GM18511 (cell line): Measurements from ENCODE around the gene OSBP2.

ENCODE experiments used
- ATAC-seq: cut with Tn5 transposase; IDR thresholded peaks from one replicate; pipeline ENCODE4 v1.9.1; 2021; ENCODE audit warnings: mild to moderate bottlenecking, moderate library complexity; ENCODE audit not compliant: unreplicated experiment

OSBP2 gene

DNA sequence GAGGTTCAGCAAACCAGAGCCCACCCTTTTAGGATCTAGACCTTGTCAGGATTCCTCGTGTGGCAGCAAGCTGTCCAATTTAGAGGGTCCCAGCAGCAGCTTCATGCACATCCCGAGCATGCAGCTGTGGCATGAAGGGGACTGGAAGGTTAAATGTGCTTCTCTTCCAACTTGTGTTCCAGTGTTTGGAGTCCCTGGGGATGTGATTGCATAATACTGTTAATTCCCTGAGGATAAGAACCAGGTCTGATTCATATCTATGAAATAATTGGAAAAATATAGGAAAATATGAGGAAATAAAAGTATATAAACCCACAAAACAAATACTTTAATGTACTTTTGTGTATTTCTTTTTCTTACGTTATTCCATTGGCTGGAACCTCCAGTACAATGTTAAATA, 143.4 kb downstream of the OSBP2 start:
- ATAC-seq, result no peak

DNA sequence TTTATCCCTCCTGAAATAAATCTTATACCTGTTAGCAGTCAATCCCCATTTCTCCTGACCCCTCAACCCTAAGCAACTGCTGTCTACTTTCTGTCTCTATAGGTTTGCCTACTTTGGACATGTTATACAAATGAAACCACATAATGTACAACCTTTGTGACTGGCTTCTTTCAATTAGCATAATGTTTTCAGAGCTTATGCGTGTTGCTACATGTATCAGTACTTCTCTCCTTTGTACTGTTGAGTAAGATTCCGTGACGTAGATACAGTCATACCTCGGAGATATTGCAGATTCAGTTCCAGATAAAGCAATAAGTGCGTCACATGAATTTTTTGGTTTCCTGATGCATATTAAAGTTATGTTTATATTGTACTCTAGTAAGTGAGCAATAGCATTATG, 146.6 kb downstream of the OSBP2 start:
- no peak for ATAC-seq

DNA sequence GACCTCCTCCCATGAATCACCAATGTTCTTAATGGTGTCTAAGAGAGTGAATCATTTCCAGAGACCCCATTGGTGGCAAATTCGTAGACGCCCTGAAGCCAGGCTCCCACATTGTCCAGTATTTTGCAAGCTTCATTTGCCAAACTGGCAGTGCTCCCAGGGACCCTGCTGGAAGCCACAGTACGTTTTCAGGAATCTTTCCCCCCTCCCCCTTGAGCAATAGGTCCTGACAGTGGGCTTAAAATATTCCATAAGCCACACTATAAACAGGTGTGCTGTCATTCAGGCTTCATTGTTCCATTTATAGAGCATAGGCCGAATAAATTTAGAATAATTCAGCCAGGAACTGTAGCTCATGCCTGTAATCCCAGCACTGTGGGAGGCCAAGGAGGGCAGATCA, 148.6 kb downstream of the OSBP2 start:
- no peak for ATAC-seq

DNA sequence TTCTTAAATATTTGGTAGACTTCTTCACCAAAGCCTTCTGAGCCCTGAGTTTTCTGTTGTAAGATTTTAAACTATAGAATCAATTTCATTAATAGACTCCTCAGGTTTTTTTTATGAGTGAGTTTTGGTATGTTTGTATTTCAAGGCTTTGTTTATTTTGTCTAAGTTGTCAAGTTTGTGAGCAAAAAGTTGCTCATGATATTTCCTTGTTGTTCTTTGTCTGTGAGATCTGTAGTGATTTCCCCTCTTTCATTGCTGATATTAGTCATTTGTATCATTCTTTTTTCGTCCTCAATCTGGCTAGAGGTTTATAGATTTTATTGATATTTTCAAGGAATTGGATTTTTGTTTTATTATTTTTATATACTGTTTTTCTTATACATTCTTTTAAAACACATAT, 152.9 kb downstream of the OSBP2 start:
- no peak for ATAC-seq

DNA sequence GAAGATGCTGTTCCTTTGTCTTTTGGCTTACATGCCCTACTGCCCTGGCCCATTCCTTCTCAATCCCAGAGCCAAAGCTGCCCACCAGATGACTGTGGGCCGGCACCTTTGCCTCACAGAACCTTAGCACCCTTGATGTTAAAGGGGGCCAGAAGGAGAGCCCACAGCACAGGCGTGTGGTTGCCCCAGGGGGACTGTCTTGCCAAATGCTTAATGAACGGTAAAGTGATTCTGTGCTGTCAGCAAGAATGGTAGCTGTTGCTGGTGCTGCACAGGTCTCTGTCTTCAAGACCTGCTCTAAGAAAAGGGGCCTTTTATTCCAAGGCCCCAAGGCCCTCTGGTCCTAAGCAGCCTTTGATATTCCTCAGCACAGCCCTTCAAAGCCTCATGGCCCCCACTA, 160.6 kb downstream of the OSBP2 start:
- ATAC-seq, result no peak

DNA sequence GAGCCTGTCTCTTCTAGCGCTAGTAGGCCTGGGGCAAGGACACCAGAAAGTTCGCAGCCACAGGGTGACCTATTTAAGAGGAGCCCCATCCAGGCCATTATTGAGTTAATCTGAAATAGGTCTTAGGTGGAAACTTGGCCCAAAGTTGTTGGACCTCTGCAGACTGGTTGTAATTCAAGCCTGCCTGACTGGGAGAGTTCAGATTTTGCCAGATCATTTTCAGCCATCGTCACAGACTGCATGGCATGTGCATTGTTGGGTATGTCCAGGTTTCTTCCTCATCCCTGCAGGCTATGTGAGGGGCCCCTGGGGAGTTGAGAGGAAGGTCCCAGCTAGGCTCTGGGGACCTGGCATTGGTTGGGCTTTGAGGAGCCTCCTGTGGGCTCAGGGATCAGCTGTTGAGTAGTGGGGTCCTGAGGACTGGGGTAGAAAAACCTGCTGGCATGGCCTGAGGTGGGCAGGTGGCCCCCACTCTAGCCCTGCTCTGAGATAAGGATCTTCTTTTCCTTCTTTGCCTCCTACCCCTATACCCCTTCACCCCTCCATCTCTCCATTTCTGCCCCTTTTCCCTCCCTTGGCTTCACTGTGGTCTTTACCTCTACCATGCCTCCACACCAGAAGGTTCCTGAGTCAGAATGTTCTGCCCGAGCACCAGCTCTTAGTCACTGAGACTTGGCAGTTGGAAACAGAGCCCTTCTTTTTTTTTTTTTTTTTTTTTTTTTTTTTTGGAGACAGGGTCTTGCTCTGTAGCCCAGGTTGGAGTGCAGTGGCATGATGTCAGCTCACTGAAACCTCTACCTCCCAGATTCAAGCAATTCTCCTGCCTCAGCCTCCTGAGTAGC, 161.2 kb downstream of the OSBP2 start:
- no peak for ATAC-seq

DNA sequence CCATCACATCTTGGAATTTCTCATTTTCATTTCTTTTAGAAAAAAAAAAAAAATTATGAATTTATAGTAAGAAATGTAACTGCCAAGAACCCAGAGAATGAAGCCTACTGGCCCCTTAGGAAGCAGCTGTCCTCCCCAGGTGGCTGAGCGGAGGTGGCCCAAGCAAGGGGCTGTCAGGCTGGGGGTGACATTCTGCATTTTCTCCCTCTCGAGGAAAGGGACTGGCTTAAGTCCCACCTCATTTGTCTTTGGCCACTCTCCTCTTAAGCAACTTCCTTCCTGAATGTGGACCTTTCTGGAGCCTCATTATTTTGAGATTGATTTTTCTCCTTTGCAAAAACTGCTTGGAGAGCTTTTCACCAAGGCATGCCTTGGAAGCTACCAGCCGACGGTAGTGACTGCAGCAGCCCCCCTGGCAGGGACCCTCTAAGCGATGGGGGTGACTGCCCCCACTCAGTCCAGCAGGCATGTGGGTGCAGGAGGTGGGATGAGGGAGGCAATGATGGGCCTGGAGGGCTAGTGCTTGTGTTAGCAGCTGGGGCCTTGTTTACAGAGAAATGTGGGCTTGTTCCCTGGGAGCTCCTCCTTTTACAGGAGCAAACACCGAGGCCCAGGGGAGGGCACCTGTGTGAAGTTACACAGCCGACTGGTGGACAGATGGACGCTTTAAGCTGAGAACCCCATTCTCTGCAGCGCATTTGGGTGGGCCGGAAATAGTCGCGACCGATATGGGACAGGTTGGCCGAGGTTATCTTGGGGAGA, 162.2 kb downstream of the OSBP2 start:
- no peak for ATAC-seq

DNA sequence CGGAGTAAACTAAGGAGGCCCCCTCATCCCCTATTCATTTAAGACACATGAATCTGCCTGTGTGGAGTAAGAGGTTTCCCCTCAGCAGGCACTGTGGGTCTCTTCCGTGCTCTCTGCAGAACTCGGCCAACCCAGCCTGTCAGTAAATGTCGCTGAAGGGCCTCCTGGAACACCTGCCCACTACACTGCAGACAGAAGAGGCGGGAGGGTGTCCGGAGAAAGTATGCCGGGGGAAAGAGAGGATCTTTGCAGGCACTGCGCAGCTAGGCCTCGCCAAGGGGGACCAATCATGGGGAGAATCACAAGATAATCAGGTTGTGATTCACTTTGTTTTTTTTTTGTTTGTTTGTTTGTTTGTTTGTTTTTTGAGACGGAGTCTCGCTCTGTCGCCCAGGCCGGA, 163.1 kb downstream of the OSBP2 start:
- no peak for ATAC-seq

DNA sequence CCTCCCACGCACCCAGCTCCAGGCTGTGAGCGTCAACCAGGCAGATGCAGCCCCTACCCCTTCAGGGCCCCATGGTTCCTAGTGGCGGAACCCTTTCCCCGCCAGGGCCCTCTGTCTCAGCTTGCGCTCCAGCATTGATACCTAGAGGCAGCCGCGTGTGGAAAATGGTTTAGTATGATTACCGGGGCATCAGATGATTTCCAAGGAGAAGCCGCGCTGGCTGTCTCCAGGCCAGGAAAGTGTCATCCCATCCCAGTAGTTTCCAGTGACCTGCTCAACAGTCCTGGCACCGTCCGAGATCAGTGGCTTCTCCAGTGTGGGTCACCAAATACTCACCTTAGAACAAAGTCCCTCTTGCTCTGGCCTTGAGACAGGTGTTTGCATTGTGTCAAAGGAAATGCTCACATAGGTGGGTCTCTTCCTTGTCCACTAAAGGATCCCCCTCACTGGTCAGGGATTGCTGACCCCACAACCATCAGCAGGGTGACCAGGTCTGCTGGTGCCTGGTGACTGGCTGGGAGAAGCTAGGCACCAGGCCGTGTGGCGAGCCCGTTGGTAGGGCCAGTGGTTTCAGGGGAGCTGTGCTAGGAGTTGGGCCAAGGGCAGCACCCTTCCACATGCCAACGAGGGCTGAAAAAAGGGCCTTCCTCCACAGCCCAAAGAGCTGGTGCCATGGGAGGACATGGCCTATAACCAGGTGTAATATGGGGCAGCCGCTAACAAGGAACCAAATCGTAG, 164.5 kb downstream of the OSBP2 start:
- no peak for ATAC-seq

DNA sequence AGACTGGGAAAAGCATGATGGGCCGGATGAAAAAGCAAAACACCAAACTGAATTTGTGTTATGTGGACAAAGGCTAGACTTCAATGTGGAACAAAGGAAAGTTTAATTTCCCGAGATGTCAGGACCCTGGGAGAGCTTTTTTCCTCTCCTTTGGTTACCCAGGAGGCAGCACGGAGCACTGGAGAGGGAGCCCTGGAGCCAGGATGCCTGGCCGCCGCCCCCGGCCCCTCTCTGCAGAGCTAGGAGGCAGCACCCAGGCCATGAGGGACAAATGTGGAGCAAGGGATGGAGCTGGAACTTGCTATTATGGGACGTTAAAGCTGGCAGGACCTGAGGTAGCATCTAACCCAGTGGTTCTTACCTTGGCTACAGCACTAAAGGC, 165.0 kb downstream of the OSBP2 start:
- ATAC-seq, result no peak

DNA sequence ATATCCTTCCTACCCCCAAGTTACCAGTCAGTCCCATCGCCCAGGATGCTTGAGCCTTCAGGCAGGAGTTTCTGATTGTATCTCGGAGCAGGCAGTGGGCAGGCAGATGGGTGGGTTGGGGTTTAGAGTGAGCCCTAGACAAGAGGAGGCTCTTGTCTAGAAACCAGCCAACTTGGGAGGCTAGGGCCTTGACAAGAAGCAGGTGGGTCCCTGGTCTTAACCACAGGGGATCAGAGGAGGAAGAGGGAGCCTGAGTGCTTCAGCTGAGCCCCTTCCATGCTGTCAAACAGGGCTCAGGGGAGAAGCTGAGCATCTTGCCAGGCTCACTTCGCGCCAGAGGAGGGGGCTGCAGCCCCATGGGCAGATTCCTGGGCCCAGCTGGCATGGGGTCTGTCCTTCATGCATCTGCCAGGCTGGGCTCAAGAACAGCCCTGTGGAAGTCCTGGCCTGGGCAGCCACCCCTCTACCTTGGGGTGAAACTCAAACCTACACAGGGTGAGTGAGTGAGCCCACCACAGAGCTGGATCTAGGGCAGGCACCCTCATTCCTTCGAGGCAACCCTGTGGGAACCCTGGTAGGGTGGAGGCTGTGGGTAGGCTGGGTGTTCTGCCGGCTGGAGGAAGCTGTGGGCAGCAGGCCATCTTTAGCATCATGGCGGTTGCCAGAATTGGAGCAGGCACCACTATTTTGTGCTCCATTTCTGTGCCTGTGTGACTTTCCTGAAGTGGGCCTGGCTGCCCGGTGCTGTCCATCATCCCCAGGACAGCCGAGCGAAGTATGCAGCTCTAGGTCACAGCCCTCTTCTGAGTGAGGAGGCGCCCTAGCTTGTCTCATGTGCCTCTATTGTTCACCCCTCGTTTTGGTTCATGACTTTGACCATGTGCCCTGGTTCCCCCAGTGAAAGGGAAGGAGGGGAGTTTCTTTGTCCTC, 165.8 kb downstream of the OSBP2 start:
- ATAC-seq, result no peak

DNA sequence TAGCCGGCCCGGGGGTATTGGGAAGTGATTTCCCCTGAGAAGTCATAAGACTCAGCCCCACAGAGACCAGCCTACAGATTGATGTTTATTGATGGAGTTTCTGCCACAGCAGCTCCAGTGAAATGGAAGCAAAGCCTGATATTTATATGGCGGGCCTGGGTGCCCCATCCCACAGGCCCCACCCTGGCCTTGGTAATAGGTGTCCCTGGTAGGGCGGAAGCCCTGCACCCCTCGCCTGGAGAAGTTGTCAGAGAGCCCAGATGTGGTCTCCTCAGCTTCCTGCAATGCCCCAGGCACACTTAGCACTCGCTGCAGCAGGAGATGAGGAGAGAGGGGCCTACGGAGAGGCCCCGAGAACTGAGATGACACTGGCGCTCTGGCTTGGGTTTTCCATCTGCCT, 166.5 kb downstream of the OSBP2 start:
- ATAC-seq, result no peak

DNA sequence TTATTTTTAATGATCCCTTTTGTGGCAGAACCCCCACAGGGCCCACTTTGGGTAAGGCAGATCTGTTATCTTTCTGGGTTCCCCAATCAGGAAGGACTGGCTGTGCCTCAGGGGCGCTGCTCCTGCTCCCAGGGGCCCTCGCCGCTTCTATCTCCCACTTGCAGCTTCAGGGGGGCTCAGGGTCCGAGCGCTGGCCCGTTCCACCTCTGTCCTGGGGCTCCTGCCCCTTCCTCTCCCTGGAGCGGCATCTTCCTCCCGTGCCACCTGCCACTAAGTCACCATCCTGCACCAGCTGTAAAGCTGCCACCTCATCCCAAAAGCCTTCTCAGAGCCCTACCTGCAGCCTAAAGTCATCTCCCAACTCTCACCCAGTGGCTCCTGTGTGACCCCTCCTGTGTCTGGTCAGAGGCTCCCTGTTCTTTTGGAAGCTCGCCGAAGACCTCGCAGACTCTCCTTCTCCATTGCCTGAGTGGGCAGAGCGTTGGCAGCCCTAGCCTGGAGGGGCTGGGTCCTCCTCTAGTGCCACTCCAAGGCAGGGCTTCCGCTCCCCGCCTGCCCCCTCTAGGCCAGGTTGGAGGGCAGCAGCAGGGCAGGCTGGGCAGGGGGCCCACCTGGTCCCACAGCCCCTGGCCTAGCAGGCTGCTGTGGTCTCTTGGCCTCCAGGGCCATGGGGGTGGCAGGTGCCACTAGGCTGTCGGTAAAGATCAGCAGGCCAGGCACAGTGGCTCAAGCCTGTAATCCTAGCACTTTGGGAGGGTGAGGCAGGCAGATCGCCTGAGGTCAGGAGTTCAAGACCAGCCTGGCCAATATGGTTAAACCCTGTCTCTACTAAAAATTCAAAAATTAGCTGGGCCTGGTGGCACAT, 167.2 kb downstream of the OSBP2 start:
- ATAC-seq, result no peak

DNA sequence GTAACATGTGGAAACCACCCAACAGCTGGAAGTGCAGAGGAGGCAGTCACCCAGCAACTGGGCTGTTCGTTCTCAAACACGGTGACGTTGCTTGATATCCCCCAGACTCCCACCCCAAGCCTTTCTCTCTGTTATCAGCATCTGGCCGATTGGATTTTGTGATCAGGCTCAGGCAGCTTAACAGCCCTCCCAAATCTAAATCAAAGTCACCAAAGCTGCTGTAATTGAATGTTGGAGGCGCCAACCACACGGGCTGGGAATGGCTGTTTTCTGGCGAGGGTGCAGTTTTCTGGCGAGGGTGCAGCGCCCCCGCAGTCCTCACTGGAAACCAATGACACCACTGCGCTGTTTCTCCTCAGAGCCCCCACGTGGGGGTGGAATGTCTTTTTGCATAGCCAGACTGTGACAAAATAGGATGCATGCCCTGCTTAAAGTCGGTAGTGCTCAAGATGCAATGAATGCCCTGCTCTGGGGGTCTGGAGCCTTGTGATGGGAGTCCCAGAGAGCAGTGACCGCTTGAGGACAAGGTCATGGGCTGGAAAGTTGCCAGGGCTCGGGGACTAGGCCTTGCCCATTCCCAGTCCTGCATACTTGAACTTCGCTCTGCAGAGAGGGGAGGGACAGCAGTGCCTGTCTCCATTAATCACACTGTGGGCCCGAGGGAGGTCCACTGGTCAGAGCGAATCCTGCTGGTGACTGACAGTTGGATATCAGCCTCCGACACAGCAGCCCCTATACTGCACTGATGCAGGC, 168.6 kb downstream of the OSBP2 start:
- no peak for ATAC-seq

DNA sequence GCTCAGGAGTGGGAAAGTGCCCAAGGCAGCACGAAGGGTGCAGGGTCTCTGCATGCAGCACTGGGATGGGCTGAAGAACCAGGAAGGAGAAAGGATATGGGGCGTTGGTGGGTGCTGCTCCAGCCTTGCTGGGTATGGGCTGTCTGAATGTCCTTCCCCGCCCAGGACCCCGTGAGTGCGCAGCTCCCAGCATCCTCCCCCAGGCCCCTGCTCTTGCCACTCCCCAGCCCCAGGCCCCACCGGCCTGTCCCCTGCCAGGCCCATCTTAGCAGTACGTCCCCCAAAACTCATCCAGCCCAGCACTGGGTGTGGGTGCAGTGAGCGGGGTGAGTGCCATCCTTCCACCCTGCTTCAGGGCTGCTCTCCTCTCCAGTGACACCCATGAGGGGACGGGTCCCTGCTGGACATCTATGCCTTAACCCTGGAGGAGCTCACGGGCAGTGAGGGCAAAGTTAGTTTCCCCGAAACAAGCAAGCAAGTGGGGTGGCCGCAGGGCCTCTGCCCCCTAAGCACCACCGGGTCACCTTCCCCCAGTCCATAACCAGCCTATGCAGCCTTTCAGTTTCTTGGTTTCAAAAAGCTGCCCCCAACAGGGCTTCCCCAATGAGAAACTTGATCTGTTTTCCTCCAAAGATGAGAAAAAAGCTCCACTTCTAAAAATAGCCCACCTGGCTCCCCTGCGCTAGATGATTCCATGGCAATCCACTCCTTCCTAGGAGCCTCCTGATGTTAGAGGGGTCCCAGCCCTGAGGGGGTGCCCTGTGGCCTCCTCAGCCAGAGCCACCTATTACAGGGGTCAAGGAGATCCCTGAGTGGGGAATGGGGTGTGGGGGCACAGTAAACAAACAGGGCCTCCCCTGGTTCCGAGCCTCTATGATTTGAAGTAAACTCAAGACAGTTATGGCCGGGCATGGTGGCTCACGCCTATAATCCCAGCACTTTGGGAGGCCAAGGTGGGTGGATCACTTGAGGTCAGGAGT, 170.1 kb downstream of the OSBP2 start:
- no peak for ATAC-seq

DNA sequence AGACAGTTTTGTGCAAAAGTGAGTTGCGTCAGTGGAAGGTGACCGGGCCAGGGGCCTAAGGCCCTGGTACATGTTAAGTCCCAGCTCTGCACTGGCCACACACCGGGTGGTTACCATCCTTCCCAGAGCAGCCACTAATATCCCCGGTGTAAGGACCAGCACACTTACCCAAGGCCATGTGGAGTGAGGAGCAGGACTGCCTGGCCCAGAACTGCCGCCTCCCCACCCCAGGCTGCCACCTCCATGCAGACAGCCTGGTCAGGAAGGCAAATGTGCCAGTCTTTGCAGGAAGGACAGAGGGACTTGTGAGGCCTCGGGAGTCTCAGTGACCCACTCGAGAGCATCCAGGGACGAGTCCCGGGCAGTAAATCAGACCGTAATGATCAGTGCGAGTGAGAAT, 171.0 kb downstream of the OSBP2 start:
- ATAC-seq, result no peak

DNA sequence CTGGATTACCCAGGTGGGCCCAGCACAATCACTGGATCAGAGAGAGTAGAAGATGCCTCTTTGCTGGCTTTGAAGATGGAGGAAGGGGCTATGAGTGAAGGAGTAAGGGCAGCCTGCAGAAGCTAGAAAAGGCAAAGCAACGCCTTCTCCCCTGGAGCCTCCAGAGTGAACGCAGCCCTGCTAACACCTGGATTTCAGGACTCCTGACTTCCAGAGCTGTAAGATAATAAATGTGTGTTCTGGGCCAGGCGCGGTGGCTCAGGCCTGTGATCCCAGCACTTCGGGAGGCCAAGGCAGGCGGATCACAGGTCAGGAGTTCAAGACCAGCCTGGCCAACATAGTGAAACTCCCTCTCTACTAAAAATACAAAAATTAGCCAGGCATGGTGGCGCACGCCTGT, 171.5 kb downstream of the OSBP2 start:
- ATAC-seq, result no peak

DNA sequence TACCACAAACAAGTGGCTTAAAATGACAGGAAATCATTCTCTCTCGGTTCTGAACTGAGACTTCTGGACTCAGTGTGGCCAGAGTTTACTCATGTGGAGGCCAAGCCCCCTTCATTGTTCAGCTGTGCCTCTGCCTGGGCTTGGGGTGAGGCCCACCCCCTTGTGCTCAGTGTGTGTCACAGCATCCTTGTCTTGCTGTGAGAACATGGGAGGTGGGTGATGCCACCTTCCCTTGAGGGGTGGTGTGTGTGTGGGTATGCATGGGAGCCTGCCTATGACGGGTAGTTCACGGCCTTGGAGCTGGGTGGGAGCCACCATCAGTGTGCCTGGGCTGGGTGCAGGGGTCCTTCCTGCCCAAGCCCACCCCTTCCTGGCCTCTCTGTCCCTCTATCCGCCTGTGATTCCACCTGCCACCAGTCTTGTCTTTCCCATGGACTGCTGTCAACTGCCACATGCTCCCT, 172.2 kb downstream of the OSBP2 start:
- ATAC-seq, result no peak
